ENCODE data around the gene HRH1. TPM values are rescaled to one million over a fixed set of nuclear protein-coding genes. Genes with fewer than 3 reads are reported as not detected.

The HRH1 gene
- total and polyA plus RNA-seq, 4 donors, result 10.4 to 21.3 (median 15.1) TPM

DNA sequence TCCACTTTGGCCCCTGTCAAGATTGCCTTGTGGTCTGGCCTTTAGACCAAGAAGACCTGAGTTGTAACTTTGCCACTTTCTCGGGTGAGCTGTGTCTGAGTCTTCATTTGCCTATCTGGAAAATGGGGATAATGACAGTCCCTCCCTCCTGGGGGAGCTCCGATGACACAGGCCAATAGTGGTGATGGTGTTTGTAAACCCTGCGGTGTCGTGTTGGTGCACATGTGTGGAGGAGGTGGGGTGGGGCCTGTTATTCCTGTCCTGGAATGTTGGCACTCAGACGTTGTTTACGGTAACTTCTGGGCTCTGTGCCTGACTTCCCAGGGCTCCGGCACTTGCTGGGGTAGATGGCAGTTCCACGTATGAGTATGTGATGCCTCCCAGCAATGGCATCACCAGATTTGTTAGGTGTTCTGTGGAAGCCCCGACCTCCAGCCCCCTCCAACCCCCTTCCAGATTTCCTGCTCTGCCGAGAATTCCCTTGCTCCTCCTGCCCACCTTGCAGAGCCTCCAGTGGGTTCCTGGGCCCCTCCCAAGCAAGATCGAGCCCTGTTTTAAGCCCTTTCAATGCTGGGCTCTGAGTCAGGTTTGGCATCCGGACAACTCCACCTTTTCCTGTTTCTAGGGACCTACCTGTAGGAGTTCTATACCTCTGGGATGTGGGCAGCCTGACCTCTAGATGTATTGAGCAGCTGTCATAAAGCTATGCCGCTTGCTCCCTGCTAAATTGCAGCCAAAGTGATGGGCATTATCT lies 31.4 kb downstream of the HRH1 start:
- no peak overlapping the region for H3K27ac ChIP-seq (ENCODE audit: low read depth, low read length)
- H3K4me3 ChIP-seq (ENCODE audit: low read depth, low read length), result no peak overlapping the region
- no peaks in the 10 kb centered on the region for H3K27me3 ChIP-seq (ENCODE audit: control insufficient read depth, insufficient read depth, low read length)
- 52% methylated on average over 13 of the region's 13 CpGs for WGBS (ENCODE audit: insufficient coverage)
- H3K4me1 ChIP-seq (ENCODE audit: control insufficient read depth, insufficient read depth, low read length), result peaks cover 17% of the 10 kb centered on the region
- no peaks in the 10 kb centered on the region for H3K36me3 ChIP-seq (ENCODE audit: control insufficient read depth, insufficient read depth, low read length)
- DNase-seq (ENCODE audit: low read depth in 4 of 6, low spot score in 6 of 6), result peak in 1 of 6 donors; percentile 60
- no peaks in the 10 kb centered on the region for H3K9me3 ChIP-seq (ENCODE audit: control insufficient read depth, insufficient read depth, low read length)

DNA sequence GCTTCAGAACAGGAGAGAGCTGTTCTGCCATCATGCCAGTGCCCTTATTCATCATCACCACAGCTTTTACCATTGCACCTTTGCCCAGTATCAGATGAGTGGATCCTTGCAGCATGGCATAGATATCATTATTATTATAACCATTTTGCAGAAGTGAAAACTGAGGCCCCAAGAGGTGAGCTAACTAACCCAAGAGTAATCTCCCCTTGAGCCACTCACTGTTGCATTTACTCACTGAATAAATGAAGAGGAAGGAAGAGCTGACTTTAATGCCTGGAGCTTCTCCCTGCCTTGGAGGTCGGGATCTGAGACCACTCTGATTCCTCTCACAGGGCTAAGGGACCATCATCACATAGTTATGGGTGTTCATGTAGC lies 32.0 kb downstream of the HRH1 start:
- Histone ChIP-seq H3K4me1 (ENCODE audit: control insufficient read depth, insufficient read depth, low read length) (peaks cover 17% of the 10 kb centered on the region), H3K27ac (ENCODE audit: low read depth, low read length) (no peak overlapping the region), H3K9me3 (ENCODE audit: control insufficient read depth, insufficient read depth, low read length) (no peaks in the 10 kb centered on the region), H3K4me3 (ENCODE audit: low read depth, low read length) (no peak overlapping the region), H3K27me3 (ENCODE audit: control insufficient read depth, insufficient read depth, low read length) (no peaks in the 10 kb centered on the region), H3K36me3 (ENCODE audit: control insufficient read depth, insufficient read depth, low read length) (no peaks in the 10 kb centered on the region)
- 50% methylated on average over 1 of the region's 1 CpG for WGBS (ENCODE audit: insufficient coverage)
- no peak for DNase-seq (ENCODE audit: low read depth in 4 of 6, low spot score in 6 of 6)

DNA sequence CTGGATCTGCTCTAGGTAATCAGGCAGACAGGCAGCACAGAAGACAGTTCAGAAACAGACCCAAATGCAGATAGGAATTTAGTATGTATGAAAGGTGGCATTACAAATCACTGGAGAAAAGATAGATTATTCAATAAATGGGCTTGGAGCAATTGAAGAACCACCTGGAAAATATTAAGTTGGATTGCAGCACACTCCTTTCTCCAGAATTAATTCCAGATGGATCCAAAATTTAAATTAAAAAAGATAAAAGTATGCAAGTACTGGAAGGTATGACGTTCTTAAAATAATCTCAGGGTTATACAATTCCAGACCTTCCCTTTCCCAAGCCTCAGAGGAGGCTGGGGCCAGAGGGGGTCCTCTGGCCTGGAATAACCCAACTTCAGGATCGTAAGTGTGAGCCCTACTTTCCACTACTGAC lies 32.5 kb downstream of the HRH1 start:
- H3K9me3 ChIP-seq (ENCODE audit: control insufficient read depth, insufficient read depth, low read length), result no peaks in the 10 kb centered on the region
- no peak overlapping the region for H3K4me3 ChIP-seq (ENCODE audit: low read depth, low read length)
- no peak overlapping the region for H3K27ac ChIP-seq (ENCODE audit: low read depth, low read length)
- no peaks in the 10 kb centered on the region for H3K36me3 ChIP-seq (ENCODE audit: control insufficient read depth, insufficient read depth, low read length)
- no CpG with 5 or more reads among the region's 2 CpGs for WGBS (ENCODE audit: insufficient coverage)
- peaks cover 17% of the 10 kb centered on the region for H3K4me1 ChIP-seq (ENCODE audit: control insufficient read depth, insufficient read depth, low read length)
- no peaks in the 10 kb centered on the region for H3K27me3 ChIP-seq (ENCODE audit: control insufficient read depth, insufficient read depth, low read length)
- no peak for DNase-seq (ENCODE audit: low read depth in 4 of 6, low spot score in 6 of 6)

DNA sequence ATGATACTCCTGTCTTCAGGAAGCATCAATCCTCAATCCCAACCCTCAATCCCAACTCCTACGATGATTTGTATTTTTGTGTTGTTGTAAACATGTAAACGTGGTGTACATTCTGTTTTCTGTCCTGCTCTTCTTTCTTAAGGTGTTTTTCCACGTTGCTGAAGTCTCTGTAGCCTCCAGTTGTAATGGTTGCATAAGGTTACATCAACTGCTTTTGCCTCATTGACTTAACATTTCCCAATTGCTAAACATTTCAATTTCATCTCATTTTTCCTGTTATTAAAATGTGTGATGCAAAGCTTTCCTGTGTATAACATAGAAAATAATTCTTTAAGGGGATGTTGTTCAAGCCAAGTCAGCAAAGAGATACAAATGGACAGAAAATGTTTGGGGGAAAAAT lies 33.4 kb downstream of the HRH1 start:
- no peak overlapping the region for H3K27ac ChIP-seq (ENCODE audit: low read depth, low read length)
- H3K27me3 ChIP-seq (ENCODE audit: control insufficient read depth, insufficient read depth, low read length), result no peaks in the 10 kb centered on the region
- WGBS (ENCODE audit: insufficient coverage), result no CpG with 5 or more reads among the region's 3 CpGs
- H3K4me1 ChIP-seq (ENCODE audit: control insufficient read depth, insufficient read depth, low read length), result peaks cover 17% of the 10 kb centered on the region
- H3K36me3 ChIP-seq (ENCODE audit: control insufficient read depth, insufficient read depth, low read length), result no peaks in the 10 kb centered on the region
- no peaks in the 10 kb centered on the region for H3K9me3 ChIP-seq (ENCODE audit: control insufficient read depth, insufficient read depth, low read length)
- no peak for DNase-seq (ENCODE audit: low read depth in 4 of 6, low spot score in 6 of 6)
- H3K4me3 ChIP-seq (ENCODE audit: low read depth, low read length), result no peak overlapping the region

DNA sequence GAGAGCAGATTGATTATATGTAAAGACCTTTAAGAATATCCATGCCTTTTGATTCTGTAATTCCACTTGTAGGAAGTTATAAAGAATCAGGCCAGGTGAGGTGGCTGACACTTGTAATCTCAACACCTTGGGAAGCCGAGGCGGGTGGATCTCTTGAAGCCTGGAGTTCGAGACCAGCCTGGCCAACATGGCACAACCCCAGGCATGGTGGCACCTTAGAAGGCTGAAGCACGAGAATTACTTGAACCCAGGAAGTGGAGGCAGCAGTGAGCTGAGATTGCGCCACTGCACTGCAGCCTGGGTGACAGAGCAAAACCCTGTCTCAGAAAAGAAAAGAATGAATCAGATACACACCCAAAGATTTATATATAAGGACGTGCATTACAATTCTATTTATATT lies 33.9 kb downstream of the HRH1 start:
- WGBS (ENCODE audit: insufficient coverage), result 90% methylated on average over 4 of the region's 6 CpGs
- DNase-seq (ENCODE audit: low read depth in 4 of 6, low spot score in 6 of 6), result no peak
- no peaks in the 10 kb centered on the region for H3K27me3 ChIP-seq (ENCODE audit: control insufficient read depth, insufficient read depth, low read length)
- H3K4me1 ChIP-seq (ENCODE audit: control insufficient read depth, insufficient read depth, low read length), result peaks cover 14% of the 10 kb centered on the region
- H3K27ac ChIP-seq (ENCODE audit: low read depth, low read length), result no peak overlapping the region
- no peak overlapping the region for H3K4me3 ChIP-seq (ENCODE audit: low read depth, low read length)
- H3K36me3 ChIP-seq (ENCODE audit: control insufficient read depth, insufficient read depth, low read length), result no peaks in the 10 kb centered on the region
- no peaks in the 10 kb centered on the region for H3K9me3 ChIP-seq (ENCODE audit: control insufficient read depth, insufficient read depth, low read length)

DNA sequence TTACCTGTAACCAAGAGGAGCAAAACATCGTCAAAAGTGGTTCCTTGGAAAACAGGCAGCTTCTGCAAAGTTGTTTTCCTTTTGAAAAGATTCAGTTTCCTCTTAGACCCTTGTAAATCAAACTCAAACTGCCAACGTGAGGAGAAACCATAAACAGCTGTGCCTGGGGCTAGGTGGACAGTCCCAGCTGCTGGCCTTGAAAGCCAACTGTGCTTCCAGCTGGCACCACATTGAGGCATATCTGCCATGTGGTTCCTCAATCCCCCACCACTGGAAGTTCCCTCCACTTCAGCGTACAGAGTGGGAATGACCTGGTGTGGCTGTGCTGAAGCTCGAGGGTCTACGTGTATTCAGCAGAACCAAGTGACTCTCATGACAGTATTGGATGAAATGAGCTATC lies 40.9 kb downstream of the HRH1 start:
- H3K9me3 ChIP-seq (ENCODE audit: control insufficient read depth, insufficient read depth, low read length), result no peaks in the 10 kb centered on the region
- H3K27ac ChIP-seq (ENCODE audit: low read depth, low read length), result peak overlapping the region; percentile 41
- WGBS (ENCODE audit: insufficient coverage), result 21% methylated on average over 4 of the region's 5 CpGs
- peaks cover 18% of the 10 kb centered on the region for H3K4me1 ChIP-seq (ENCODE audit: control insufficient read depth, insufficient read depth, low read length)
- DNase-seq (ENCODE audit: low read depth in 4 of 6, low spot score in 6 of 6), result peak in 5 of 6 donors; percentile 39 to 78 (median 52)
- no peaks in the 10 kb centered on the region for H3K27me3 ChIP-seq (ENCODE audit: control insufficient read depth, insufficient read depth, low read length)
- H3K36me3 ChIP-seq (ENCODE audit: control insufficient read depth, insufficient read depth, low read length), result no peaks in the 10 kb centered on the region
- no peak overlapping the region for H3K4me3 ChIP-seq (ENCODE audit: low read depth, low read length)

DNA sequence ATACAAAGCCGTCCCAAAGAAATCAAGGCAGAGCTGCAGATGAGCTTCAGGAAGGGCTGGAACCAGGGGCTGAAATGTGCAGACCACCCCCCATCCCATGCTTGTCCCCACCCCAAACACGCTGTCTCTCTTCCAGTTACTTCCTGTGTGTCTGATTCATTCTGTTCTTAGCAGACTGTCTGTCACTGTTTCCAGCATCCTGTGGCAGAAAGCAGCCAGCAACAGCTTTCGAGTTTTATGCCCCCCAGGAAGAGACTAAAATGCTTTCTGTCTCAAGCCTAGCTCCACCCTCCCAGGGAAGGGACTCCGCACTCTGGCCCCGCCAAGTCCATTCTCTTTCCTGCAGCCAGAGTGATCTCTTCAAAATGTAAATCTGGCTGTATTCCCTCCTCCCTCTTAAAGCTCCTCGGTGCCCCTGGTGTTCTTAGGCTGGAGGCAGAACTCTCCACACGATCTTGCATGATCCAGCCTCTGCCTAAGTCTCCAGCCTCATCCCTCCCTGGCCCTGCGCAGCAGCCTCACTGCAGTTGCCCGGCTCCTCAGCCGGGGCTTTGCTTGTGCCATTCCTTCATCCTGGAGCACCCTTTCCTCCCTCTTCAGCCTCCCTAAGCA lies 41.5 kb downstream of the HRH1 start:
- Histone ChIP-seq H3K4me1 (ENCODE audit: control insufficient read depth, insufficient read depth, low read length) (peaks cover 19% of the 10 kb centered on the region), H3K27ac (ENCODE audit: low read depth, low read length) (peak overlapping the region; percentile 41), H3K36me3 (ENCODE audit: control insufficient read depth, insufficient read depth, low read length) (no peaks in the 10 kb centered on the region), H3K4me3 (ENCODE audit: low read depth, low read length) (no peak overlapping the region), H3K27me3 (ENCODE audit: control insufficient read depth, insufficient read depth, low read length) (no peaks in the 10 kb centered on the region), H3K9me3 (ENCODE audit: control insufficient read depth, insufficient read depth, low read length) (no peaks in the 10 kb centered on the region)
- 42% methylated on average over 10 of the region's 10 CpGs for WGBS (ENCODE audit: insufficient coverage)
- DNase-seq (ENCODE audit: low read depth in 4 of 6, low spot score in 6 of 6), result peak in 1 of 6 donors; percentile 43

DNA sequence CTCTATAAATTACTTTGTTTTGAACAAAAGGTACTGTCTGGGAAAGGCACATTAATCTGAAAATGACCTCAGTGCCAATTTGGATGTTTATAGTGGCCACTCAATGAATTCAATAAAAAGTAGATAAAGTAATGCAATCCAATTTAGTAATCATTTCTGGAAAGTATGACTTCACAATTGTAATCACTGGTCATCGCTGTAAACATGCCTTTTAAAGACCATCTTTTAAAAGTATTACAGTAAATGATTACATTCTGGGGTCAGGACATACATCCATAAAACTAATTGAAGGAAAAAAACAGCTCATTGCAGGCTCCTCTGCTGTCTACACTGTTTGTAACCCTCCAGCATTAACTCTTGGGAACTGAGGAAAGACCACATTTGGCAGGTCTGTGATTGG lies 43.2 kb downstream of the HRH1 start:
- Histone ChIP-seq H3K36me3 (ENCODE audit: control insufficient read depth, insufficient read depth, low read length) (no peaks in the 10 kb centered on the region), H3K4me1 (ENCODE audit: control insufficient read depth, insufficient read depth, low read length) (peaks cover 31% of the 10 kb centered on the region), H3K27me3 (ENCODE audit: control insufficient read depth, insufficient read depth, low read length) (no peaks in the 10 kb centered on the region), H3K27ac (ENCODE audit: low read depth, low read length) (no peak overlapping the region), H3K9me3 (ENCODE audit: control insufficient read depth, insufficient read depth, low read length) (no peaks in the 10 kb centered on the region), H3K4me3 (ENCODE audit: low read depth, low read length) (no peak overlapping the region)
- no CpG with 5 or more reads among the region's 1 CpG for WGBS (ENCODE audit: insufficient coverage)
- DNase-seq (ENCODE audit: low read depth in 4 of 6, low spot score in 6 of 6), result no peak

DNA sequence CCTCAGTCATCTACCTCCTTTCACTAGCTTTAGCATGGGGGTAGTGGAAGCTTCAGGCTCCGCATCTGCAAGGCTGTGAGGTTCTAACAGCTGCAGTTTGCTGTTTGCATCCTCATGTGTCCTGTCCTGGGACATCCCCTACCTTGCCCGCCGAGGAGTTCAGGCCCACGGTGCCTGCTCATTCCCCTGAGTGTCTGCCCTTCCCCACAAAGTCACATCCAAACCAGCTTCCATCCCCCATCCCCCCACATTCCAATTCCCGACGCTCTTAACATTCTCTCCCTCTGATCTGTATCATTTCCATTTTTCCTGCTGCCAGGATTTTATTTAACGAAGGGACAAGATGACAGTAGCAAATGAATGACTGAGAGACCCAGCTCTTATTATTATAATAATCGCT lies 43.8 kb downstream of the HRH1 start:
- no peak overlapping the region for H3K27ac ChIP-seq (ENCODE audit: low read depth, low read length)
- H3K4me1 ChIP-seq (ENCODE audit: control insufficient read depth, insufficient read depth, low read length), result peaks cover 31% of the 10 kb centered on the region
- DNase-seq (ENCODE audit: low read depth in 4 of 6, low spot score in 6 of 6), result no peak
- H3K9me3 ChIP-seq (ENCODE audit: control insufficient read depth, insufficient read depth, low read length), result no peaks in the 10 kb centered on the region
- H3K4me3 ChIP-seq (ENCODE audit: low read depth, low read length), result no peak overlapping the region
- WGBS (ENCODE audit: insufficient coverage), result 46% methylated on average over 4 of the region's 8 CpGs
- H3K36me3 ChIP-seq (ENCODE audit: control insufficient read depth, insufficient read depth, low read length), result no peaks in the 10 kb centered on the region
- H3K27me3 ChIP-seq (ENCODE audit: control insufficient read depth, insufficient read depth, low read length), result no peaks in the 10 kb centered on the region

DNA sequence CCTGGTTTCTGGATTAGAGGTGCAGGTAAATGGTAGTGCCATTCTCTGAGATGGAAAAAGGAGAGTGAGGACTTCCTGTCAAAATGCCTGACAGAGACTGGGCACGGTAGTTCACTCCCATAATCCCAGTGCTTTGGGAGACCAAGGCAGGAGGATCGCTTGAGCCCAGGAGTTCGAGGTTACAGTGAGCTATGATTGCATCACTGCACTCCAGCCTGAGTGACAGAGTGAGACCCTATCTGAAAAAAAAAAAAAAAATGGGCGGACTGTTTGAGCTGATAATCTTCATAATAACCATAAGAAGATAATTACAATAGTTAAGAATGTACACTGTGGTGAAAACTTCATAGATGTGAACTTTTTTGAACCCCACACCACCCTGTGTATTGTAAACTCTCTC lies 44.2 kb downstream of the HRH1 start:
- DNase-seq (ENCODE audit: low read depth in 4 of 6, low spot score in 6 of 6), result no peak
- Histone ChIP-seq H3K36me3 (ENCODE audit: control insufficient read depth, insufficient read depth, low read length) (no peaks in the 10 kb centered on the region), H3K27ac (ENCODE audit: low read depth, low read length) (no peak overlapping the region), H3K9me3 (ENCODE audit: control insufficient read depth, insufficient read depth, low read length) (no peaks in the 10 kb centered on the region), H3K27me3 (ENCODE audit: control insufficient read depth, insufficient read depth, low read length) (no peaks in the 10 kb centered on the region), H3K4me1 (ENCODE audit: control insufficient read depth, insufficient read depth, low read length) (peaks cover 31% of the 10 kb centered on the region), H3K4me3 (ENCODE audit: low read depth, low read length) (no peak overlapping the region)
- WGBS (ENCODE audit: insufficient coverage), result 90% methylated on average over 3 of the region's 4 CpGs
